Stomach (tissue), 9 donors: ENCODE data around the gene GPR35. TPM values are rescaled to one million over a fixed set of nuclear protein-coding genes. Genes with fewer than 3 reads are reported as not detected.

Experiments
- DNase-seq, 2 donors: peaks; one replicate each; pipeline versions ENCODE4 v3.0.0 to v3.0.0-alpha.2; 2013 to 2019
- H3K27ac ChIP-seq, 5 donors: fragments of 200-600 bp in 4 of 5; sonication (generic) in 4 of 5; one replicate each; pipeline ENCODE4 v1.5.1; 2013 to 2019; ENCODE audit warnings: mild to moderate bottlenecking in 1 of 5, moderate library complexity in 1 of 5
- H3K27me3 ChIP-seq, 3 donors: fragments of 200-600 bp; sonication (generic); one replicate each; pipeline ENCODE4 v1.5.1; 2017 to 2019; ENCODE audit warnings: mixed run types in 1 of 3
- H3K36me3 ChIP-seq, 4 donors: fragments of 200-600 bp; sonication (generic); 1 replicate in 3 of 4; 2 replicates in 1 of 4; pipeline ENCODE4 v1.5.1; 2016 to 2019
- H3K4me1 ChIP-seq, 4 donors: fragments of 200-600 bp; sonication (generic); one replicate each; pipeline ENCODE4 v1.5.1; 2016 to 2019
- H3K4me3 ChIP-seq, 4 donors: fragments of 200-600 bp; sonication (generic) in 3 of 4; one replicate each; pipeline ENCODE4 v1.5.1; 2016 to 2019; ENCODE audit warnings: mild to moderate bottlenecking in 1 of 4
- H3K9me3 ChIP-seq, 4 donors: fragments of 200-600 bp; sonication (generic); one replicate each; pipeline ENCODE4 v1.5.1; 2016 to 2019
- EP300 ChIP-seq: sonication (generic); formaldehyde crosslinking; IDR thresholded peaks from one replicate; pipeline ENCODE4 v1.6.1; 2017; ENCODE audit warnings: antibody characterized with exemption
- POLR2A ChIP-seq, 4 donors: fragments of 450-650 bp; IDR thresholded peaks; one replicate each; pipeline ENCODE4 v1.6.1; 2016; ENCODE audit warnings: antibody characterized with exemption in 4 of 4, control low read depth in 2 of 4, mild to moderate bottlenecking in 1 of 4, moderate library complexity in 1 of 4
- POLR2AphosphoS5 ChIP-seq, 3 donors: sonication (generic); formaldehyde crosslinking; IDR thresholded peaks; one replicate each; pipeline ENCODE4 v1.6.1; 2016; ENCODE audit warnings: antibody characterized with exemption in 3 of 3
- WGBS, 5 donors: extraction: QIAGEN DNeasy Blood & Tissue Kit in 3 of 5; methylation state at CpG; one replicate each; pipeline versions ENCODE4 v1.1.5 to v1.1.7; 2013 to 2018; 5-methylcytosine and 5-hydroxymethylcytosine counted together
- intact Hi-C: fragments of 100-400 bp; cut with DNase I; formaldehyde crosslinking; loops from one replicate; pipeline ENCODE4 v1.15.1; 2023; ENCODE audit warnings: low total_unique reads
- polyA plus RNA-seq, 3 donors: library from polyadenylated mRNA; stranded (reverse); fragments of 200-250 nt; gene quantifications; one replicate each; pipeline ENCODE4 v1.2.3, GENCODE V29; 2013
- total RNA-seq, 5 donors: library from RNA; depleted of rRNA; stranded (reverse); fragments of >200 nt; gene quantifications; one replicate each; pipeline versions ENCODE4 v1.1.0 to v1.2.3, GENCODE V29; 2014 to 2016
- TF ChIP-seq, protein P1 (sequence below), 7 experiments: fragments of 450-650 bp in 4 of 7; fragments of 200-600 bp in 3 of 7; sonication (generic) in 3 of 7; IDR thresholded peaks; one replicate each; pipeline ENCODE4 v1.5.1; 2016 to 2019; ENCODE audit warnings: antibody characterized with exemption in 7 of 7, control low read depth in 2 of 7, mild to moderate bottlenecking in 1 of 7
- donor health status: healthy with polysubstance abuse.
- donor health status: Bipolar disorder and iron deficiency.
- donor health status: healthy.

The GPR35 gene
- total and polyA plus RNA-seq, 8 donors = 8.5 to 68.9 (median 12.9) TPM

- Histone ChIP-seq H3K4me1 (peaks cover 31 to 57% (median 51%) of the 10 kb centered on the region in 4 donors), H3K4me3 (peak overlapping the region in 1 of 4 donors; percentile 3), H3K27me3 (no peaks in the 10 kb centered on the region), H3K9me3 (no peaks in the 10 kb centered on the region), H3K27ac (peak overlapping the region; percentile 52 to 84 (median 75)), H3K36me3 (peaks cover 32 to 51% (median 41%) of the 10 kb centered on the region in 4 donors)
- intact Hi-C loops = no loop called here
- WGBS, 5 donors = 31 to 48% (median 38%) methylated on average over 27 of the region's 27 CpGs
- TF ChIP-seq POLR2A (IDR thresholded peaks at IDR 0.05) (no peak), POLR2AphosphoS5 (IDR thresholded peaks at IDR 0.05) (peak in 2 of 3 donors; percentile 32 to 74), EP300 (no peak)
- TF ChIP-seq, protein P1, sequence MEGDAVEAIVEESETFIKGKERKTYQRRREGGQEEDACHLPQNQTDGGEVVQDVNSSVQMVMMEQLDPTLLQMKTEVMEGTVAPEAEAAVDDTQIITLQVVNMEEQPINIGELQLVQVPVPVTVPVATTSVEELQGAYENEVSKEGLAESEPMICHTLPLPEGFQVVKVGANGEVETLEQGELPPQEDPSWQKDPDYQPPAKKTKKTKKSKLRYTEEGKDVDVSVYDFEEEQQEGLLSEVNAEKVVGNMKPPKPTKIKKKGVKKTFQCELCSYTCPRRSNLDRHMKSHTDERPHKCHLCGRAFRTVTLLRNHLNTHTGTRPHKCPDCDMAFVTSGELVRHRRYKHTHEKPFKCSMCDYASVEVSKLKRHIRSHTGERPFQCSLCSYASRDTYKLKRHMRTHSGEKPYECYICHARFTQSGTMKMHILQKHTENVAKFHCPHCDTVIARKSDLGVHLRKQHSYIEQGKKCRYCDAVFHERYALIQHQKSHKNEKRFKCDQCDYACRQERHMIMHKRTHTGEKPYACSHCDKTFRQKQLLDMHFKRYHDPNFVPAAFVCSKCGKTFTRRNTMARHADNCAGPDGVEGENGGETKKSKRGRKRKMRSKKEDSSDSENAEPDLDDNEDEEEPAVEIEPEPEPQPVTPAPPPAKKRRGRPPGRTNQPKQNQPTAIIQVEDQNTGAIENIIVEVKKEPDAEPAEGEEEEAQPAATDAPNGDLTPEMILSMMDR (IDR thresholded peaks at IDR 0.05) = peak in 4 of 7 experiments; percentile 26 to 61 (median 46)
- peak; percentile 78 to 84 for DNase-seq
These were observed 45.3 kb upstream of the GPR35 start for GRCh38 chr2:240579771-240580614.

GRCh38 chr2:240581811-240582210, 43.5 kb upstream of the GPR35 start:
- Histone ChIP-seq H3K4me1 (peaks cover 39 to 65% (median 53%) of the 10 kb centered on the region in 4 donors), H3K36me3 (peaks cover 14 to 33% (median 23%) of the 10 kb centered on the region in 4 donors), H3K27me3 (no peaks in the 10 kb centered on the region), H3K27ac (no peak overlapping the region), H3K9me3 (no peaks in the 10 kb centered on the region), H3K4me3 (no peak overlapping the region)
- no peak for DNase-seq
- intact Hi-C loops = no loop called here
- no peak for TF ChIP-seq POLR2AphosphoS5 (IDR thresholded peaks at IDR 0.05)
- no peak for TF ChIP-seq EP300
- TF ChIP-seq POLR2A (IDR thresholded peaks at IDR 0.05) = no peak
- TF ChIP-seq, protein P1 (IDR thresholded peaks at IDR 0.05) = no peak
- 93 to 96% (median 94%) methylated on average over 5 of the region's 5 CpGs for WGBS, 5 donors

DNA sequence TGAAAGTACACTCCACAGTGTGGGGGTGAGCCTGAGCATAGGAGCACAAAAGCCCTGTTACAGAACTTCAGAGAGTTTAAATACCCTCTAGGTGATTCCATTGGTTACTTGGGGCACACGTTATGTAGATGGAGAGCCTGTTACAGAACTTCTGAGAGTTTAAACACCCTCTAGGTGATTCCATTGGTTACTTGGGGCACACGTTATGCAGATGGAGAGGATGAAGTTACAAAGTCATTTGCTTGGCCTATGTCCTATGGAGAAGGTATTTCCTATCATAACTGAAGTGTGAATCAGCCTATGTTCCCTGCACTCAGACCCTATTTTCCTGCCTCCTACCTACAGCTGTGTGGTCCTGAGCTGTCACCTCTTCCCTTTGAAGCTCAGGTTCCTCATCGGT, 42.5 kb upstream of the GPR35 start:
- H3K9me3 ChIP-seq = no peaks in the 10 kb centered on the region
- 83 to 89% (median 86%) methylated on average over 3 of the region's 3 CpGs for WGBS, 5 donors
- H3K27me3 ChIP-seq = no peaks in the 10 kb centered on the region
- no peak for TF ChIP-seq POLR2A (IDR thresholded peaks at IDR 0.05)
- no peak overlapping the region for H3K4me3 ChIP-seq
- H3K4me1 ChIP-seq = peaks cover 45 to 68% (median 57%) of the 10 kb centered on the region in 4 donors
- no peak for DNase-seq
- no peak overlapping the region for H3K27ac ChIP-seq
- intact Hi-C loops = no loop called here
- peaks cover 4 to 23% (median 13%) of the 10 kb centered on the region in 4 donors for H3K36me3 ChIP-seq

GRCh38 chr2:240583774-240584173, 41.5 kb upstream of the GPR35 start:
- intact Hi-C loops = no loop called here
- Histone ChIP-seq H3K36me3 (peaks cover 0 to 14% (median 3%) of the 10 kb centered on the region in 4 donors), H3K9me3 (no peaks in the 10 kb centered on the region), H3K27ac (no peak overlapping the region), H3K4me3 (no peak overlapping the region), H3K4me1 (peaks cover 51 to 68% (median 61%) of the 10 kb centered on the region in 4 donors), H3K27me3 (no peaks in the 10 kb centered on the region)
- DNase-seq = no peak
- TF ChIP-seq EP300 = no peak
- TF ChIP-seq, protein P1 (IDR thresholded peaks at IDR 0.05) = no peak
- no peak for TF ChIP-seq POLR2A (IDR thresholded peaks at IDR 0.05)
- TF ChIP-seq POLR2AphosphoS5 (IDR thresholded peaks at IDR 0.05) = no peak
- 84 to 100% (median 88%) methylated on average over 4 of the region's 4 CpGs for WGBS, 5 donors
